OCI-LY7 (cell line): ENCODE data around the gene TTC21A. TPM values are rescaled to one million over a fixed set of nuclear protein-coding genes. Genes with fewer than 3 reads are reported as not detected.

Experiments
- BruUV-seq: library from RNA; stranded (reverse); fragments of 400-500 nt; replicated peaks from 2 replicates; lab custom pipeline; 2021; lab: Mats Ljungman, UMichigan
- CTCF ChIA-PET: fragments of 300-600 bp; sonication (Branson Sonifier 250); formaldehyde crosslinking; loops from one replicate; lab custom pipeline; 2022; ENCODE audit warnings: antibody characterized with exemption; ENCODE audit not compliant: unreplicated experiment; lab: Charles Lee
- POLR2A ChIA-PET: fragments of 300-600 bp; sonication (Branson Sonifier 250); formaldehyde crosslinking; loops from one replicate; lab custom pipeline; 2022; ENCODE audit warnings: antibody characterized with exemption; lab: Charles Lee
- DNase-seq: peaks from one replicate; pipeline ENCODE4 v3.0.0-alpha.2; 2015; ENCODE audit warnings: low spot score
- H2AFZ ChIP-seq: fragments of 200-600 bp; sonication (generic), shearing (Covaris generic); 2 replicates; pipeline ENCODE4 v1.6.1; 2014; ENCODE audit warnings: mild to moderate bottlenecking, antibody characterized with exemption, low read length, moderate library complexity
- H3K27ac ChIP-seq: fragments of 200-600 bp; sonication (generic); 2 replicates; pipeline ENCODE4 v1.5.1; 2014; ENCODE audit warnings: mixed run types, low read depth, mild to moderate bottlenecking, moderate library complexity, low read length, inconsistent platforms; ENCODE audit not compliant: poor library complexity, severe bottlenecking
- H3K36me3 ChIP-seq: fragments of 200-600 bp; sonication (generic); 2 replicates; pipeline ENCODE4 v1.6.1; 2014; ENCODE audit warnings: mild to moderate bottlenecking, antibody characterized with exemption, low read length, moderate library complexity, mixed read lengths; ENCODE audit not compliant: insufficient read depth
- H3K4me1 ChIP-seq: fragments of 200-600 bp; sonication (generic); 2 replicates; pipeline ENCODE4 v1.5.1; 2014; ENCODE audit warnings: mild to moderate bottlenecking, low read length; ENCODE audit not compliant: insufficient read depth, poor library complexity, severe bottlenecking
- H3K4me2 ChIP-seq: fragments of 200-600 bp; sonication (generic); 2 replicates; pipeline ENCODE4 v1.6.1; 2014; ENCODE audit warnings: mild to moderate bottlenecking, low read length
- H3K4me3 ChIP-seq: fragments of 200-600 bp; sonication (generic); 2 replicates; pipeline ENCODE4 v1.5.1; 2014; ENCODE audit warnings: mild to moderate bottlenecking, low read depth, low read length; ENCODE audit not compliant: poor library complexity, severe bottlenecking
- H3K79me2 ChIP-seq: fragments of 200-600 bp; sonication (generic); 2 replicates; pipeline ENCODE4 v1.6.1; 2016; ENCODE audit warnings: low read depth, mild to moderate bottlenecking, low read length, moderate library complexity, mixed read lengths; ENCODE audit not compliant: insufficient read depth
- H3K9me2 ChIP-seq: fragments of 200-600 bp; sonication (generic); 2 replicates; pipeline ENCODE4 v1.6.1; 2016; ENCODE audit warnings: mild to moderate bottlenecking, low read length, mixed read lengths; ENCODE audit not compliant: insufficient read depth
- H3K9me3 ChIP-seq: fragments of 200-600 bp; sonication (generic); 2 replicates; pipeline ENCODE4 v1.6.1; 2014; ENCODE audit warnings: mild to moderate bottlenecking, mixed run types, low read length, mixed read lengths
- H4K20me1 ChIP-seq: fragments of 200-600 bp; sonication (generic); 2 replicates; pipeline ENCODE4 v1.6.1; 2014; ENCODE audit warnings: mild to moderate bottlenecking, antibody characterized with exemption, low read length, moderate library complexity, mixed read lengths; ENCODE audit not compliant: insufficient read depth
- EZH2phosphoT487 ChIP-seq: fragments of 200-600 bp; sonication (generic); IDR thresholded peaks from 2 replicates; pipeline ENCODE4 v1.6.1; 2018; ENCODE audit warnings: low read depth, borderline replicate concordance, mild to moderate bottlenecking, mixed run types, antibody characterized with exemption, low read length, moderate library complexity, mixed read lengths
- intact Hi-C: fragments of 100-400 bp; cut with micrococcal nuclease; formaldehyde crosslinking; loops from one replicate; pipeline ENCODE4 v1.10.0; 2022; ENCODE audit not compliant: unreplicated experiment
- total RNA-seq, 2 experiments: library from RNA; depleted of rRNA in 1 of 2; stranded (reverse); fragments of >200 nt in 1 of 2; shearing (Covaris generic) in 1 of 2; gene quantifications; 2 replicates each; pipeline ENCODE4 v1.2.3, GENCODE V29; 2014 to 2022
- TF ChIP-seq, protein P1 (sequence below): fragments of 200-600 bp; sonication (generic); conservative IDR thresholded peaks from 2 replicates; pipeline ENCODE4 v1.5.1; 2014; ENCODE audit warnings: mild to moderate bottlenecking, antibody characterized with exemption, low read length, moderate library complexity, mixed read lengths

TTC21A gene
- total RNA-seq, 2 experiments from 2014 or later: 12.8 to 27.1 TPM

DNA sequence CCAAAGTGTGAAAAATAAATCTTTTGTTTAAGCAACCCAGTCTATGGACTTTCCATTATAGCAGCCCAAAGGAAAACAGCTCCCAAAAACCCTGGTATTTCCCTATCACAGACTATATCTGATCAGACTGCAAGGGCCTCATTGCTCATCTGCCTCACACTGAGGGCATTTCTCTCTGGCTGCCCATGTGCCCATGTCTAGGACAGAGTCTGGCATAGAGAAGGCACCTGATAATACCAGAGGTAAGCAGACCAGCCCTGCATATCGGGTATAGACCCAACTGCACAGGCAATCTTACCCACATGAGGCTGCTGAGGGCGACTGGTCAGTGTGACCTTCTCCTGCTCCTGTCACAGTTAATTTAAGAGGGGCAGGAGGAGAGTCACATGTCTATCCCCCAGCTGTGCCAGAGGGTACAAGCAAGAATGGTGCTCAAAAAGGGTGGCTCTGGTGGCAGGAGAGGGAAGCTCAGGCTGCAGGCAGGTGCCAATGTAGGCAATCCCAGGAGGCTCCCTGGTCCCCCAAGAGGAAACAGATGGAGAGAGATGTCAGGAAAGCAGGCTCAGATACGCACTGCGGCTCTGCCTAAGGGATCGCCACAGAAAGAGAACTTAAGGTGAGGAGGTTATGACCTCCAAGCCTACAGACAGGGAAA is 42.8 kb downstream of the TTC21A start:
- ChIA-PET POLR2A (interaction anchor here (0.6 to 2.1 kb wide), 9 partner anchors 9 to 141 kb away, joined by 3 to 9 read pairs (median 4); partner anchors contain the start of genes GORASP1 and TTC21A), CTCF (interaction anchor here (0.6 to 1.3 kb wide), 3 partner anchors 23 to 138 kb away, joined by 4 to 5 read pairs (median 5); no protein-coding TSS in a partner anchor)
- Histone ChIP-seq H3K27ac (peak overlapping the region; percentile 90), H3K79me2 (peaks cover 71% of the 10 kb centered on the region), H3K4me1 (peaks cover 70% of the 10 kb centered on the region), H3K36me3 (peaks cover 13% of the 10 kb centered on the region), H3K9me2 (no peaks in the 10 kb centered on the region), H2AFZ (no peak overlapping the region), H3K9me3 (no peaks in the 10 kb centered on the region), H3K4me2 (peak overlapping the region; percentile 92), H3K4me3 (peak overlapping the region; percentile 79), H4K20me1 (0 out of 2 replicates have a peak, but pooled peaks cover 6% of the 10 kb centered on the region)
- BruUV-seq: no TSS peak
- TF ChIP-seq, protein P1, sequence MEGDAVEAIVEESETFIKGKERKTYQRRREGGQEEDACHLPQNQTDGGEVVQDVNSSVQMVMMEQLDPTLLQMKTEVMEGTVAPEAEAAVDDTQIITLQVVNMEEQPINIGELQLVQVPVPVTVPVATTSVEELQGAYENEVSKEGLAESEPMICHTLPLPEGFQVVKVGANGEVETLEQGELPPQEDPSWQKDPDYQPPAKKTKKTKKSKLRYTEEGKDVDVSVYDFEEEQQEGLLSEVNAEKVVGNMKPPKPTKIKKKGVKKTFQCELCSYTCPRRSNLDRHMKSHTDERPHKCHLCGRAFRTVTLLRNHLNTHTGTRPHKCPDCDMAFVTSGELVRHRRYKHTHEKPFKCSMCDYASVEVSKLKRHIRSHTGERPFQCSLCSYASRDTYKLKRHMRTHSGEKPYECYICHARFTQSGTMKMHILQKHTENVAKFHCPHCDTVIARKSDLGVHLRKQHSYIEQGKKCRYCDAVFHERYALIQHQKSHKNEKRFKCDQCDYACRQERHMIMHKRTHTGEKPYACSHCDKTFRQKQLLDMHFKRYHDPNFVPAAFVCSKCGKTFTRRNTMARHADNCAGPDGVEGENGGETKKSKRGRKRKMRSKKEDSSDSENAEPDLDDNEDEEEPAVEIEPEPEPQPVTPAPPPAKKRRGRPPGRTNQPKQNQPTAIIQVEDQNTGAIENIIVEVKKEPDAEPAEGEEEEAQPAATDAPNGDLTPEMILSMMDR: peak; percentile 37; the same call in 1 of the 2 replicates
- no peak for TF ChIP-seq EZH2phosphoT487
- no peak for DNase-seq
- intact Hi-C loops: no loop called here

DNA sequence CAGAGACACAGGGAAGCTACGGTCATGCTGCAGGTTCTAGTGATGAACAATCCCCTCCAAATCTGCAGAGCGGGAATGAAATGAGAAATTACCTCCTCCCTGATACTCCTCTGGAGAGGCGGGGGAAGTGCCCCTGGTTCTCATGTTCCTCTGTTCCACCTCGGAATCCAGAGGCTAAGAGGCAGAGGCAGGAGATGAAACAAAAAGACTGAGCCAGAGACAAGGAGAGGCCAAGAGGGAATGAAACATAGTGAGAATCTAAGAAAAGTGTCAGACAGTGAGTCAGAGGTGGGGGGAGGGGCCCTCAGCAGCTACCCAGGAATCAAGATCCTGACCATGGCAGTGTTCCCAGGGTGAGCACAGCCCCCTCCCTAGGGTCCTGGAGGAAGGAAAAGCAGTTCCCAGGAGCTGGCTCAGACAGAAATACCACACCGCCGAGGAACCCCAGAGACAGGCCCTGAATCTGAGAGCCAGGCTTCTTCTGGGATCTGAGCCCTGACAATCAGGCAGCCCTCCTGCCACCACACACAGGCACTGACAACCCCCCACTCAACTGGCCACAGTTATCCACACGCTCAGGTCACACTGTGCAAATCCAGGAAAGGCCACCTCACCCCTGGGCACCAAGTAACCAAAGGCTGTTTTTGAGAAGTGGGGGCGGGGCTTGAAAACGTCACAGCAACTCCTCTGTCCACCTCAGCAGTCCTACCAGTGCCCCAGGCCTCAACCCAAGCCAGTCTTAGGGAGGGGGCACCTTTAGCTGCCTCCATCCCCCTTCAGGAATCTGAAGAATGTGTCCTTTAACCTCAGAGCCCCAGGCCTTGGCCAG is 43.5 kb downstream of the TTC21A start:
- CTCF ChIA-PET: interaction anchor here (0.6 kb wide), 1 partner anchor 654 kb away, joined by 3 read pairs; no protein-coding TSS in a partner anchor
- peak overlapping the region; percentile 90 for H3K27ac ChIP-seq
- POLR2A ChIA-PET: interaction anchor here (0.6 to 1.1 kb wide), 3 partner anchors 22 to 76 kb away, joined by 3 to 9 read pairs (median 4); no protein-coding TSS in a partner anchor
- H3K9me2 ChIP-seq: no peaks in the 10 kb centered on the region
- peaks cover 67% of the 10 kb centered on the region for H3K4me1 ChIP-seq
- BruUV-seq: no TSS peak
- TF ChIP-seq, protein P1: no peak
- no peak for TF ChIP-seq EZH2phosphoT487
- DNase-seq: no peak
- H3K9me3 ChIP-seq: no peaks in the 10 kb centered on the region
- peaks cover 6% of the 10 kb centered on the region for H3K36me3 ChIP-seq
- no peak overlapping the region for H2AFZ ChIP-seq
- H3K79me2 ChIP-seq: peaks cover 65% of the 10 kb centered on the region
- H4K20me1 ChIP-seq: 0 out of 2 replicates have a peak, but pooled peaks cover 6% of the 10 kb centered on the region
- H3K4me3 ChIP-seq: peak overlapping the region; percentile 79
- intact Hi-C loops: no loop called here
- peak overlapping the region; percentile 92 for H3K4me2 ChIP-seq
